GM23338 (cell line): ENCODE data around the gene LAPTM4A. TPM values are rescaled to one million over a fixed set of nuclear protein-coding genes. Genes with fewer than 3 reads are reported as not detected.

Experiments
- ATAC-seq: fragments of 200-7000 bp; cut with Tn5 transposase; 3 replicates; pipeline ENCODE4 v1.9.1; 2020
- DNase-seq: peaks from one replicate; pipeline ENCODE4 v3.0.0-alpha.2; 2015; ENCODE audit warnings: low spot score
- H2AFZ ChIP-seq: fragments of 200-600 bp; sonication (generic); 2 replicates; pipeline ENCODE4 v1.8.0; 2016; ENCODE audit warnings: antibody characterized with exemption, mild to moderate bottlenecking, moderate library complexity
- H3F3A ChIP-seq: fragments of 200-600 bp; sonication (generic); replicated peaks from 2 replicates; pipeline ENCODE4 v1.8.0; 2017; ENCODE audit warnings: antibody characterized with exemption, mixed run types, low read depth
- H3K27ac ChIP-seq: fragments of 200-600 bp; sonication (generic); 2 replicates; pipeline ENCODE4 v1.6.1; 2016; ENCODE audit warnings: low read depth
- H3K27me3 ChIP-seq: fragments of 200-600 bp; sonication (generic); 2 replicates; pipeline ENCODE4 v1.8.0; 2016; ENCODE audit warnings: mild to moderate bottlenecking, mixed run types, moderate library complexity; ENCODE audit not compliant: insufficient read depth
- H3K36me3 ChIP-seq: fragments of 200-600 bp; sonication (generic); 2 replicates; pipeline ENCODE4 v1.8.0; 2016; ENCODE audit warnings: mild to moderate bottlenecking; ENCODE audit not compliant: insufficient read depth
- H3K4me1 ChIP-seq: fragments of 200-600 bp; sonication (generic); 2 replicates; pipeline ENCODE4 v1.8.0; 2016; ENCODE audit warnings: mild to moderate bottlenecking, moderate library complexity; ENCODE audit not compliant: insufficient read depth
- H3K4me2 ChIP-seq: fragments of 200-600 bp; sonication (generic); 2 replicates; pipeline ENCODE4 v1.7.1; 2017; ENCODE audit warnings: mixed run types
- H3K4me3 ChIP-seq: fragments of 200-600 bp; sonication (generic); 2 replicates; pipeline ENCODE4 v1.6.1; 2016; ENCODE audit warnings: mixed run types
- H3K79me2 ChIP-seq: fragments of 200-600 bp; sonication (generic); replicated peaks from 2 replicates; pipeline ENCODE4 v1.8.0; 2017; ENCODE audit warnings: mild to moderate bottlenecking; ENCODE audit not compliant: insufficient read depth
- H3K9me2 ChIP-seq: fragments of 200-600 bp; sonication (generic); 2 replicates; pipeline ENCODE4 v1.8.0; 2017; ENCODE audit not compliant: insufficient read depth
- H4K20me1 ChIP-seq: fragments of 200-600 bp; sonication (generic); replicated peaks from 2 replicates; pipeline ENCODE4 v1.8.0; 2017; ENCODE audit warnings: mild to moderate bottlenecking; ENCODE audit not compliant: insufficient read depth
- H3K27ac Mint-ChIP-seq: 2 replicates; pipeline ENCODE4 v1.8.0; 2020; ENCODE audit warnings: inconsistent platforms, mild to moderate bottlenecking, moderate library complexity, mixed read lengths
- H3K27me3 Mint-ChIP-seq: 3 replicates; pipeline ENCODE4 v1.8.0; 2022; ENCODE audit warnings: low read depth, mild to moderate bottlenecking, moderate library complexity, mixed read lengths, inconsistent platforms; ENCODE audit not compliant: insufficient read depth, poor library complexity
- H3K36me3 Mint-ChIP-seq: 3 replicates; pipeline ENCODE4 v1.8.0; 2021; ENCODE audit warnings: low read depth, mild to moderate bottlenecking, inconsistent platforms, moderate library complexity, mixed read lengths
- H3K4me1 Mint-ChIP-seq: 3 replicates; pipeline ENCODE4 v1.8.0; 2020; ENCODE audit warnings: mild to moderate bottlenecking, inconsistent platforms, mixed read lengths
- H3K4me3 Mint-ChIP-seq: 3 replicates; pipeline ENCODE4 v1.8.0; 2021; ENCODE audit warnings: moderate library complexity, mild to moderate bottlenecking, inconsistent platforms, mixed read lengths
- H3K9me3 Mint-ChIP-seq: 3 replicates; pipeline ENCODE4 v1.8.0; 2020; ENCODE audit warnings: moderate library complexity, mild to moderate bottlenecking, inconsistent platforms, mixed read lengths
- CREB1 ChIP-seq: fragments of 250-450 bp; sonication (Bioruptor Pico); IDR thresholded peaks from 2 replicates; pipeline ENCODE4 v1.5.0; 2020; ENCODE audit warnings: low read depth, mild to moderate bottlenecking, moderate library complexity
- CTCF ChIP-seq, 2 experiments: fragments of 200-600 bp in 1 of 2; sonication (generic) in 1 of 2; conservative IDR thresholded peaks; 2 replicates each; pipeline versions ENCODE4 v1.5.1 to v1.6.1; 2016 to 2017; ENCODE audit warnings: antibody characterized with exemption in 2 of 2, low read depth in 2 of 2, mild to moderate bottlenecking in 2 of 2, moderate library complexity in 1 of 2
- ETS1 ChIP-seq: IDR thresholded peaks from 2 replicates; pipeline ENCODE4 v1.6.1; 2016; ENCODE audit warnings: antibody characterized with exemption
- EZH2 ChIP-seq: fragments of 200-600 bp; sonication (generic); IDR thresholded peaks from one replicate; pipeline ENCODE4 v1.8.0; 2017; ENCODE audit warnings: antibody characterized with exemption, mild to moderate bottlenecking, low read depth; ENCODE audit not compliant: unreplicated experiment
- EZH2phosphoT487 ChIP-seq: fragments of 200-600 bp; sonication (generic); IDR thresholded peaks from one replicate; pipeline ENCODE4 v1.8.1; 2018; ENCODE audit warnings: antibody characterized with exemption; ENCODE audit not compliant: unreplicated experiment
- JUNB ChIP-seq: IDR thresholded peaks from one replicate; pipeline ENCODE4 v1.6.1; 2016; ENCODE audit warnings: antibody characterized with exemption; ENCODE audit not compliant: unreplicated experiment
- NANOG ChIP-seq: IDR thresholded peaks from 2 replicates; pipeline ENCODE4 v1.6.1; 2016; ENCODE audit warnings: antibody characterized with exemption, borderline replicate concordance
- REST ChIP-seq: IDR thresholded peaks from one replicate; pipeline ENCODE4 v1.6.1; 2018; ENCODE audit warnings: antibody characterized with exemption; ENCODE audit not compliant: unreplicated experiment
- STAT1 ChIP-seq: IDR thresholded peaks from one replicate; pipeline ENCODE4 v1.6.1; 2016; ENCODE audit warnings: antibody characterized with exemption; ENCODE audit not compliant: unreplicated experiment
- ZNF114 ChIP-seq: fragments of 250-450 bp; sonication (Bioruptor Pico); IDR thresholded peaks from 2 replicates; pipeline ENCODE4 v1.5.0; 2020; ENCODE audit warnings: mild to moderate bottlenecking, moderate library complexity
- ZNF331 ChIP-seq: fragments of 250-450 bp; sonication (Bioruptor Pico); IDR thresholded peaks from 2 replicates; pipeline ENCODE4 v1.5.0; 2020; ENCODE audit warnings: low read depth, mild to moderate bottlenecking, moderate library complexity
- ZNF462 ChIP-seq: fragments of 250-450 bp; sonication (Bioruptor Pico); IDR thresholded peaks from 2 replicates; pipeline ENCODE4 v1.5.0; 2020; ENCODE audit warnings: mild to moderate bottlenecking, moderate library complexity
- polyA plus RNA-seq: library from polyadenylated mRNA; unstranded; fragments of >200 nt; fragmentation: Nextera tagmentation; extraction: Ambion mirVana; gene quantifications from 2 replicates; pipeline ENCODE4 v1.2.1, GENCODE V29; 2016
- total RNA-seq: library from RNA; depleted of rRNA; stranded (reverse); fragments of >200 nt; shearing (Covaris generic); gene quantifications from 2 replicates; pipeline ENCODE4 v1.2.3, GENCODE V29; 2014

Gene LAPTM4A
- total and polyA plus RNA-seq, 2 experiments from 2014 or later = 123 to 214 TPM

GRCh38 chr2:20081841-20082240, 30.4 kb upstream of the LAPTM4A start:
- no peak overlapping the region for H3K4me3 ChIP-seq

More at GRCh38 chr2:20081841-20082240, 30.4 kb upstream of the LAPTM4A start:
- H3K27me3 Mint-ChIP-seq = peaks cover 6% of the 10 kb centered on the region
- H3K36me3 ChIP-seq = no peaks in the 10 kb centered on the region
- peak; percentile 63 for ATAC-seq
- H3K36me3 Mint-ChIP-seq = no peaks in the 10 kb centered on the region
- no peak overlapping the region for H3K4me2 ChIP-seq
- peaks cover 11% of the 10 kb centered on the region for H3K4me1 Mint-ChIP-seq
- DNase-seq = no peak
- TF ChIP-seq NANOG = no peak
- TF ChIP-seq ZNF462 (CRISPR knock-in tag) = no peak
- TF ChIP-seq EZH2 = no peak
- no peak for TF ChIP-seq STAT1
- TF ChIP-seq JUNB = no peak
- TF ChIP-seq CREB1 (CRISPR knock-in tag) = no peak
- TF ChIP-seq CTCF (conservative IDR thresholded peaks at IDR 0.05; ENCODE audit: low read depth in 2 of 2) = no peak
- TF ChIP-seq EZH2phosphoT487 = no peak
- TF ChIP-seq ZNF331 = no peak
- TF ChIP-seq ZNF114 (CRISPR knock-in tag) = no peak
- no peak for TF ChIP-seq ETS1
- no peak for TF ChIP-seq REST
- no peak overlapping the region for H3K27ac ChIP-seq
- H3K4me3 Mint-ChIP-seq = no peak overlapping the region
- H3K4me1 ChIP-seq = peaks cover 10% of the 10 kb centered on the region
- H3F3A ChIP-seq = no peaks in the 10 kb centered on the region
- H2AFZ ChIP-seq = no peak overlapping the region
- no peaks in the 10 kb centered on the region for H3K79me2 ChIP-seq
- no peaks in the 10 kb centered on the region for H4K20me1 ChIP-seq
- H3K9me2 ChIP-seq = 0 out of 2 replicates have a peak, but pooled peaks cover 4% of the 10 kb centered on the region
- H3K27me3 ChIP-seq = no peaks in the 10 kb centered on the region
- no peaks in the 10 kb centered on the region; the same call in 2 of the 3 replicates for H3K9me3 Mint-ChIP-seq
- no peak overlapping the region for H3K27ac Mint-ChIP-seq
